ENCODE results near the gene NAPA.
"Not testable (repeated sequence)": the region's sequence is repeated elsewhere in the genome, so short reads cannot be mapped to it uniquely, and the experiment has no call there.

The NAPA gene

DNA sequence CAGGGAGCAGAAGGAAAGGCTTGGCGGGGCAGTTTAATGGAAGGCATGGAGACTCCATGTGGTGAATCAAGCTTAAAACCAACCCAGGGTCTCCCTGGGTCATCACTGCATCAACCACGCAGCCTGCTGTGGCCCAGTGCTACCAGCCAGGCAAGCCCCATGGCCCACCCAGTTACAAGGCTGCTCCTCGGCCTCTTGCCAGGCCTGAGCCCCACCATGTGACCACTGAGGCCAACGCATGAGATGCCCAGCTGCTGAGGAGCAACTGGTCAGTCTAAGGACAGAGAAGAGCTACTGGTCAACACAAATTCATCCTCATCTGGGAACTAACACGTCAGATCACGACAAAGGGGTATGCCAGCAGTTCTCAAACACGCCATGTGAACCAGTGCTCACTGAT lies 15.5 kb downstream of the NAPA start:
- no peak for DNase-seq

DNA sequence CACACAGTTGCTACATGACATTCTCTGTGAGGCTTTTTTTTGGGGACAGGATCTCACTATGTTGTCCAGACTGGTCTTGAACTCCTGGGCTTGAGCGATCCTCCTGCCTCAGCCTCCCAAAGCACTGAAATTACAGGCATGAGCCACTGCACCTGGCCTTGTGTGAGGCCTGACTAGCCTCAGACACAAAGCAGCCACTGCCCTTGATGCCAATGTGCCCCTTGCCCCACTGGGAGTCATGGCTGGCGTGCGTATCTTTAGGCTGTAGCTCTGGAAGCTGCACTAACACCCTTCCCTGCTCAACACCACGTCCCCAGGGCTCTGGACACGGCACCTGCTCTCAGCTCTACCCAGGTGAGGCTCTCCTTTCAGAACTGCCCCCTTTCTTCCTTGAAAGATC lies 16.3 kb downstream of the NAPA start:
- no peak for DNase-seq

- DNase-seq, result no peak
Observed at GRCh38 chr19:47497821-47498520, 16.9 kb downstream of the NAPA start.

GRCh38 chr19:47497050-47497766 lies 17.7 kb downstream of the NAPA start:
- DNase-seq, result no peak

- peak; percentile 64 for DNase-seq
Observed at GRCh38 chr19:47495478-47496372, 19.1 kb downstream of the NAPA start.

DNA sequence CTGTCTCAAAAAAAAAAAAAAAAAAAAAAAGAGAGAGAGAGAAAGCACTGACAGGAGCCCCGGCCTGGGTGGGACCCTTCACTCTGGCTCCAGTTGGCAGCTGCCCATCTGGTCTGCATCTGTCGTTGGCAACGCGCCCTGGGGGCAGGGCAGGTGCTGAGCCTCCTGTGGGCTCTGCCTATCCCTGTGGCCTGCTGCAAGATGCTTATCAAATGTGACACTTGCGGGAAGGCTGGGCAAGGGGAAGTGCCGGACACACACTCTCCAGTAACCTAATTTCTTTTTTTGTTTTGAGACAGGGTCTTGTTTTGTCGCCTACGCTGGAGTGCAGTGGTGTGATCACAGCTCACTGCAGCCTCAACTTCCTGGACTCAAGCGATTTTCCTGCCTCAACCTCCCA lies 20.1 kb downstream of the NAPA start:
- DNase-seq, result peak; percentile 67

GRCh38 chr19:47494211-47494547 lies 20.7 kb downstream of the NAPA start:
- DNase-seq, result no peak

DNA sequence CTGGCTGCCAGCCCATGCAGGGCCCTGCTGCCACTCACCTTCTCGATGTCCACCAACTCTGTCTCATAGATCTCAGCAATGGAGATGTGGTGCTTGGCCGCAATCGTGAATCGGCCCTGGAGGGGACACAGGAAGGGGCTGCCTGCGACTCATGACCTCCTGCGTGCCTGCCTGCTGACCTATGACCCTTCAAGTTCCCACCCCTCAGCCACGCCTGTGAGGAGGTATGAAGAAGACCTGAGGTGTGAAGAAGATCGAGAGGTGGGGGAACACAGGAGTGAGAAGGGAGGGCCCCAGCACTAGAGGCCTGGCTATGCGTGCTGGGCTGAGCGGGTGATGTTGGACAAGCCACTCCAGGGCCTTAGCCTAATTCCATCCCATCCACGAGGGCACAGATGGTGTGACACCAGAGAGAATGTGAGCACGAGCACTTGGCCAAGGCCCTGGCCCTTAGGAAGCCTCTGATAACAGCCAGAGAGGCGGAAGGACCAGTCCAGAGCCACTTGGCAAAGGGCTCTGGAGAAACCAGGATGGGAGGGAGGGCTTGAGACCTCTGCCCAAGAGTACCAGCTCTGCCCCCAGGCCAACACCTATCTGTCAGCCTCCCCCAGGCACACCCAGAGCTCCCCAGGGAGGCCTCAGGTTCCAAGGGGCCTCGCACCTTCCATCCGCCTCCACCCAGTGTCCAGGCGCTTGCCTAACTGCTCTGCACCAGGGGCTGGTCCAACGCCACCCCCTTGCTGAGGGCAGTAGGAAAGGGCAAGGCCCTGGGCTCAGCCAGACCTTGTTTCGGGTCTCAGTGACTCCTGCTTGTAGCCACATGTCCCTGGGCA lies 21.3 kb downstream of the NAPA start:
- DNase-seq, result no peak

- no peak for DNase-seq
Observed at GRCh38 chr19:47492571-47493377, 22.1 kb downstream of the NAPA start.

DNA sequence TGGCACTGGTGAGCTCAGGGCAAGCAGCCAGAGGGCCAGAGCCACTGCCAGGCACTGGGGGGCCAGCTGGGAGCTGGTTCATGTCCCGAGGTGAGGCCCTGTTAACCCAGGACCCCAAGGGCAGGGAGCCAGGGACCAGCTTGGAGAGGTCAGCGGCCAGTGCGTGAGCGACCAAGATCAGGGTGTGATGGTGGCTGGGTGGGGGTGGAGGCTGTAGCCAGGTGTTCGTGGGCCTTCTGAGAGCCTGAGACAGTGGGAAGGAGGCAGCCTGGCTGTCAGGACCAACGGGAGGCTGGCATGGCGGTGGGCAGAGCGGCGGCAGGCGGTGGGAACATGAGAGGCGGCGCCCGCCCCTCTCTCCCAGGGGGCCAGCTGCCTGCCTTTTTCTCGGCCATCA lies 22.7 kb downstream of the NAPA start:
- no peak for DNase-seq

DNA sequence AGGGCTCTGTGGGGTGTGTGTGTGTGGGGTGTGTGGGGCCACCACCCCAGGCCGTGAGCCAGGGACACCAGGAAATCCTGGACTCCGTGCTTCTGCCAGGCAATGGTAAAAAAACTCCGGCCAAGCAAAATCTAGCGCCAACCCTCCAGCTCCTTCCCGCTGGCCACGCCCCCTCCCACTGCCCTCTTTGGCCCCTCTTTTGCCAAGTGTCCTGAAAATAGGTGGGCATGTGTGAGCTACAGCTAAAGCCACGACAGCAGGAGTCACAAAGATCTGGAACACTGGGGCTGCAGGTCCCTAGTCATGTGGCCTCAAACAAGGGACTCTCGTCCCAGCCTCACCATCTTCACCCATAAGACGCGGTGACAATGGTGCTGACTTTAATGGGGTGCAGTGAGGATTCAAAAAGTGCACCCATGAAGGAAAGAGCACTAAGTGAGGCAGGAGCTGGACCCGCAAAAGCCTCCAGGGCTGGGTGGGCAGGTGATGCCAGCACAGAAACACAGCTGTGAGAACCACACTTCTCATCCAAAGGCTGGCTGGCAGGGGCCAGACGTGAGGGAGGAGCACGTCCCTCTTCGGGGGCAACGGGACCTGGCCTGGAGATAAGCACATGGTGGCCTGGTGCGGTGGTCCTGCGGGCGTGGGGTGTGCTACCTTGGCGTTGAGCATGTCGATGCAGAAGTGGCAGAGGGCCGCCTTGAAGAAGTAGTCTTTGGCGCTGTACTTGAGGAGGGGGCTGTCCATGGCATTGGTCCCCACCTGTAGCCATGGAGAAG lies 23.3 kb downstream of the NAPA start:
- DNase-seq, result no peak

DNA sequence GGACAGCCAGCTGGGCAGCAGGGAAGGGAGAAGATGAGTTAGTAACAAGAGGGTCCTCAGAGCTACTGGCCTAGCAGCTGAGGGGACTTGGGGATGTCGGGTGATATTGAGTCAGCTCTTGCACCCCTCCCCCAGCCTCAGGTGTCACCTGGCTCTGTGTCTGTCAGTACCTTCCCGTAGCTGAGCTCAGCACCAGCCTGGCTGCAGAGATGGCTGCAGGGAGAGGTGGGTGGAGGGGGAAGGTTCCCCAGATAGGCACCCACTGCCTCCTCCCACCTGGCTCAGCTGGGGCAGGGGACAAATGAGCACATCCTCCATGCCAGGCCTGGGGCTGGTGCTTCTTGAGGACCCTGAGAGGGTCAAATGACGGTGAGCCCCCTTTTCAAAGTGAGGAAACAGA lies 24.0 kb downstream of the NAPA start:
- DNase-seq, result no peak

- no peak for DNase-seq
Observed at GRCh38 chr19:47490031-47490430, 24.8 kb downstream of the NAPA start.

- no peak for DNase-seq
Observed at GRCh38 chr19:47489072-47489914, 25.6 kb downstream of the NAPA start.

DNA sequence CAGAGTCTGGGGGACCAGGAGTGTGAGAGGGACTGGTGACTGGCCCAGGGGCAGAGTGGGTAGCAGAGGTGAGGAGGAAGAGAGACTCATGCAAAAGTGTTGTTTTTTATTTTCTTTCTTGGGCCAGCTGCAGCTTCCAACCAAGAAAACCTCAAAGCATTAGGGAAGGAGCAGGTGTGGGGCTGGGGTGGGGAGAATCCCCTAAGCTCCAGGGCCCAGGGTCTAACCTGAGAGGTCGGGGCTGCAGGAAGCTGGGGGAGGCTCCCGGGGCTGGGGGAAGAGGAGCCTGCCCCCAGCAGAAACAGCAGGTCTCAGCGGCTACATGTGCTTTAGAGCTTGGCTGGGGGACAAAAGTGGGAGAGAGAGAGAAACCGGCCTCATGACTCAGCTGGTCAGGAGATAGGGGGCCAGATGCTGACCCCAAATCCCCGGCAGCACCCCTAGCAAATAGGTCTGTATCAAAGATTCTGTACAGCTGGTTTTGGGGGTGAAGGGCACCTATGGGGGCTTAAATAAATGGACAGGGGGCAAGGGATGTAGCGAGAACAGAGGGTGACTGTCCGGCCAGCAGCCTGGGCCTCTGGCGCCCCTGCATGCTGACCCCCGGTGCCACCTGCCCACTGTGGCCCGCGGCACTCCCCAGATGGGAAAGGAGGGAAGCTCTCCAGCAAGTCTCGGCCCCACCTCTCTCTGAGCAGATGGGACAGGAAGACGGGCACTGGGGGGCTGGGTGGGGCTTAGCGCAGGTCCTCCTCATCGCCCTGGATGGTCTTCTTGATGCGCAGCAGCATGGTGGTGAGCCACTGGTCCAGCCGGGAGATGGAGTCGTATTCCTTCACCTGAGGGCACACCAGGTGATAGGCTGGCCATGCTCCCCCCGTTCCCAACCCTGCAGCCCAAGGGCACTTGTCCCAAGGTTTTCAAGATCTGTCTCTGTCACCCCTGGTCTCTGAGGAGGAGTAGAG lies 27.0 kb downstream of the NAPA start:
- DNase-seq, result no peak

- DNase-seq, result no peak
Observed at GRCh38 chr19:47486900-47487299, 28.0 kb downstream of the NAPA start.

DNA sequence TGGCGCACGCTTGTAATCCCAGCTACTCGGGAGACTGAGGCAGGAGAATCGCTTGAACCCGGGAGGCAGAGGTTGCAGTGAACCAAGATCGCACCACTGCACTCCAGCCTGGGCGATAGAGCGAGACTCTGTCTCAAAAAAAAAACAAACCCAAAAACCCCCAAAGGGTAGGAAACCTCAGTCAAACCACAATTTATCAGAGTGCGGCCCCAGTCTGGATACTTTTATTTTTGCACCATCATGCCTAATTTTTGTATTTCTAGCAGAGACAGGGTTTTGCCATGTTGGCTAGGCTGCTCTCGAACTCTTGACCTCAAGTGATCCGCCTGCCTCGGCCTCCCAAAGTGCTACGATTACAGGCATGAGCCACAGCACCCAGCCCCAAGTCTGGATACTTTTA lies 28.6 kb downstream of the NAPA start:
- DNase-seq, result not testable (repeated sequence)

GRCh38 chr19:47485210-47485609 lies 29.7 kb downstream of the NAPA start:
- DNase-seq, result no peak

Data from DMS79 (cell line).